GM23338 (cell line): Measurements from ENCODE around the gene TENM4. TPM values are rescaled to one million over a fixed set of nuclear protein-coding genes. Genes with fewer than 3 reads are reported as not detected.

Experiments
- ATAC-seq: fragments of 200-7000 bp; cut with Tn5 transposase; 3 replicates; pipeline ENCODE4 v1.9.1; 2020
- DNase-seq: peaks from one replicate; pipeline ENCODE4 v3.0.0-alpha.2; 2015; ENCODE audit warnings: low spot score
- H2AFZ ChIP-seq: fragments of 200-600 bp; sonication (generic); 2 replicates; pipeline ENCODE4 v1.8.0; 2016; ENCODE audit warnings: antibody characterized with exemption, mild to moderate bottlenecking, moderate library complexity
- H3F3A ChIP-seq: fragments of 200-600 bp; sonication (generic); replicated peaks from 2 replicates; pipeline ENCODE4 v1.8.0; 2017; ENCODE audit warnings: antibody characterized with exemption, mixed run types, low read depth
- H3K27ac ChIP-seq: fragments of 200-600 bp; sonication (generic); 2 replicates; pipeline ENCODE4 v1.6.1; 2016; ENCODE audit warnings: low read depth
- H3K27me3 ChIP-seq: fragments of 200-600 bp; sonication (generic); 2 replicates; pipeline ENCODE4 v1.8.0; 2016; ENCODE audit warnings: mild to moderate bottlenecking, mixed run types, moderate library complexity; ENCODE audit not compliant: insufficient read depth
- H3K36me3 ChIP-seq: fragments of 200-600 bp; sonication (generic); 2 replicates; pipeline ENCODE4 v1.8.0; 2016; ENCODE audit warnings: mild to moderate bottlenecking; ENCODE audit not compliant: insufficient read depth
- H3K4me1 ChIP-seq: fragments of 200-600 bp; sonication (generic); 2 replicates; pipeline ENCODE4 v1.8.0; 2016; ENCODE audit warnings: mild to moderate bottlenecking, moderate library complexity; ENCODE audit not compliant: insufficient read depth
- H3K4me2 ChIP-seq: fragments of 200-600 bp; sonication (generic); 2 replicates; pipeline ENCODE4 v1.7.1; 2017; ENCODE audit warnings: mixed run types
- H3K4me3 ChIP-seq: fragments of 200-600 bp; sonication (generic); 2 replicates; pipeline ENCODE4 v1.6.1; 2016; ENCODE audit warnings: mixed run types
- H3K79me2 ChIP-seq: fragments of 200-600 bp; sonication (generic); replicated peaks from 2 replicates; pipeline ENCODE4 v1.8.0; 2017; ENCODE audit warnings: mild to moderate bottlenecking; ENCODE audit not compliant: insufficient read depth
- H3K9me2 ChIP-seq: fragments of 200-600 bp; sonication (generic); 2 replicates; pipeline ENCODE4 v1.8.0; 2017; ENCODE audit not compliant: insufficient read depth
- H4K20me1 ChIP-seq: fragments of 200-600 bp; sonication (generic); replicated peaks from 2 replicates; pipeline ENCODE4 v1.8.0; 2017; ENCODE audit warnings: mild to moderate bottlenecking; ENCODE audit not compliant: insufficient read depth
- H3K27ac Mint-ChIP-seq: 2 replicates; pipeline ENCODE4 v1.8.0; 2020; ENCODE audit warnings: inconsistent platforms, mild to moderate bottlenecking, moderate library complexity, mixed read lengths
- H3K27me3 Mint-ChIP-seq: 3 replicates; pipeline ENCODE4 v1.8.0; 2022; ENCODE audit warnings: low read depth, mild to moderate bottlenecking, moderate library complexity, mixed read lengths, inconsistent platforms; ENCODE audit not compliant: insufficient read depth, poor library complexity
- H3K36me3 Mint-ChIP-seq: 3 replicates; pipeline ENCODE4 v1.8.0; 2021; ENCODE audit warnings: low read depth, mild to moderate bottlenecking, inconsistent platforms, moderate library complexity, mixed read lengths
- H3K4me1 Mint-ChIP-seq: 3 replicates; pipeline ENCODE4 v1.8.0; 2020; ENCODE audit warnings: mild to moderate bottlenecking, inconsistent platforms, mixed read lengths
- H3K4me3 Mint-ChIP-seq: 3 replicates; pipeline ENCODE4 v1.8.0; 2021; ENCODE audit warnings: moderate library complexity, mild to moderate bottlenecking, inconsistent platforms, mixed read lengths
- H3K9me3 Mint-ChIP-seq: 3 replicates; pipeline ENCODE4 v1.8.0; 2020; ENCODE audit warnings: moderate library complexity, mild to moderate bottlenecking, inconsistent platforms, mixed read lengths
- CREB1 ChIP-seq: fragments of 250-450 bp; sonication (Bioruptor Pico); IDR thresholded peaks from 2 replicates; pipeline ENCODE4 v1.5.0; 2020; ENCODE audit warnings: low read depth, mild to moderate bottlenecking, moderate library complexity
- NANOG ChIP-seq: IDR thresholded peaks from 2 replicates; pipeline ENCODE4 v1.6.1; 2016; ENCODE audit warnings: antibody characterized with exemption, borderline replicate concordance
- STAT1 ChIP-seq: IDR thresholded peaks from one replicate; pipeline ENCODE4 v1.6.1; 2016; ENCODE audit warnings: antibody characterized with exemption; ENCODE audit not compliant: unreplicated experiment
- ZNF331 ChIP-seq: fragments of 250-450 bp; sonication (Bioruptor Pico); IDR thresholded peaks from 2 replicates; pipeline ENCODE4 v1.5.0; 2020; ENCODE audit warnings: low read depth, mild to moderate bottlenecking, moderate library complexity
- ZNF462 ChIP-seq: fragments of 250-450 bp; sonication (Bioruptor Pico); IDR thresholded peaks from 2 replicates; pipeline ENCODE4 v1.5.0; 2020; ENCODE audit warnings: mild to moderate bottlenecking, moderate library complexity
- polyA plus RNA-seq: library from polyadenylated mRNA; unstranded; fragments of >200 nt; fragmentation: Nextera tagmentation; extraction: Ambion mirVana; gene quantifications from 2 replicates; pipeline ENCODE4 v1.2.1, GENCODE V29; 2016
- total RNA-seq: library from RNA; depleted of rRNA; stranded (reverse); fragments of >200 nt; shearing (Covaris generic); gene quantifications from 2 replicates; pipeline ENCODE4 v1.2.3, GENCODE V29; 2014
- TF ChIP-seq, protein P1 (sequence below): IDR thresholded peaks from one replicate; pipeline ENCODE4 v1.6.1; 2018; ENCODE audit warnings: antibody characterized with exemption; ENCODE audit not compliant: unreplicated experiment

Gene TENM4
- total and polyA plus RNA-seq, 2 experiments from 2014 or later, result 7.3 TPM

DNA sequence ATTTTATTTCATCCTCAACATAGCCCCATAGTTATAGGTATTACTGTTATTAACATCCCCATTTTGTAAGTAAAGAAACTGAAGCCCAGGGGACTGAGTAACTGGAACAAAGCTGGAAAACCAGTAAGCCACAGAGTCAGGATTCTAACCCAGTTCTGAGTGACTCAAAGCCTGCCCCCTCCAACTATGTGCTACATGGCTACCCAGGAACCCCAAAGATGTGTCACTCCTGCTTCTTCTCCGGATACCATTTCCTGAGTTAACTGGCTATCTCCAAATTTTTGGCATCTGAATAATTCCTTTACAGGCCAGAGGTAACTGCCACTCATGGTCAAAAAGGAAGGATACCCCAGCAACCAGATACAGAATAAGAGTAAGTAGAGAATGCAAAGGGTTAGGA is 43.6 kb downstream of the TENM4 start (continued):
- TF ChIP-seq ZNF462 (CRISPR knock-in tag) (no peak), NANOG (no peak), STAT1 (no peak), CREB1 (CRISPR knock-in tag) (no peak)
- TF ChIP-seq, protein P1, sequence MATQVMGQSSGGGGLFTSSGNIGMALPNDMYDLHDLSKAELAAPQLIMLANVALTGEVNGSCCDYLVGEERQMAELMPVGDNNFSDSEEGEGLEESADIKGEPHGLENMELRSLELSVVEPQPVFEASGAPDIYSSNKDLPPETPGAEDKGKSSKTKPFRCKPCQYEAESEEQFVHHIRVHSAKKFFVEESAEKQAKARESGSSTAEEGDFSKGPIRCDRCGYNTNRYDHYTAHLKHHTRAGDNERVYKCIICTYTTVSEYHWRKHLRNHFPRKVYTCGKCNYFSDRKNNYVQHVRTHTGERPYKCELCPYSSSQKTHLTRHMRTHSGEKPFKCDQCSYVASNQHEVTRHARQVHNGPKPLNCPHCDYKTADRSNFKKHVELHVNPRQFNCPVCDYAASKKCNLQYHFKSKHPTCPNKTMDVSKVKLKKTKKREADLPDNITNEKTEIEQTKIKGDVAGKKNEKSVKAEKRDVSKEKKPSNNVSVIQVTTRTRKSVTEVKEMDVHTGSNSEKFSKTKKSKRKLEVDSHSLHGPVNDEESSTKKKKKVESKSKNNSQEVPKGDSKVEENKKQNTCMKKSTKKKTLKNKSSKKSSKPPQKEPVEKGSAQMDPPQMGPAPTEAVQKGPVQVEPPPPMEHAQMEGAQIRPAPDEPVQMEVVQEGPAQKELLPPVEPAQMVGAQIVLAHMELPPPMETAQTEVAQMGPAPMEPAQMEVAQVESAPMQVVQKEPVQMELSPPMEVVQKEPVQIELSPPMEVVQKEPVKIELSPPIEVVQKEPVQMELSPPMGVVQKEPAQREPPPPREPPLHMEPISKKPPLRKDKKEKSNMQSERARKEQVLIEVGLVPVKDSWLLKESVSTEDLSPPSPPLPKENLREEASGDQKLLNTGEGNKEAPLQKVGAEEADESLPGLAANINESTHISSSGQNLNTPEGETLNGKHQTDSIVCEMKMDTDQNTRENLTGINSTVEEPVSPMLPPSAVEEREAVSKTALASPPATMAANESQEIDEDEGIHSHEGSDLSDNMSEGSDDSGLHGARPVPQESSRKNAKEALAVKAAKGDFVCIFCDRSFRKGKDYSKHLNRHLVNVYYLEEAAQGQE, result no peak

DNA sequence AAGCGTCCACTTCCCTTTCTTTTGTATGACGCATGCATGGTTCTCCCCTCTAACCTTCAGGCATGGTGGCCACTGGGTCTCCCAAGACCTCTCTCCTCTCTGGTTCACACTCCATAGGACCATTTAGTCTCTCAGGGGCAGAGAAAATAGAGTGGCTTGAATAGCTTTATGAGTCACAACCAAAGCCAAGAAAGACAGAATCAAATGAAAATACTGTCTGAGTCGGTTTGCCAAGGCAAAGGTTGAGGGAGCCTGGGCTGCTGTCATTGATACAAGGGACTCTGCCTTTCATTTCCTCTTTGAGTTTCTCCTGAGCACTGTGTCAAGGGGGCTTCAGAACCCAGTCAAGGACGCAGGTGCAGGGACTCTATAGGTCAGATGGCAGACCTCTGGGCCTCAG is 44.2 kb downstream of the TENM4 start:
- Mint-ChIP-seq H3K27me3 (no peaks in the 10 kb centered on the region), H3K9me3 (no peaks in the 10 kb centered on the region; the same call in 2 of the 3 replicates), H3K27ac (no peak overlapping the region), H3K36me3 (no peaks in the 10 kb centered on the region), H3K4me3 (no peak overlapping the region), H3K4me1 (peaks cover 20% of the 10 kb centered on the region)
- Histone ChIP-seq H4K20me1 (no peaks in the 10 kb centered on the region), H3K9me2 (0 out of 2 replicates have a peak, but pooled peaks cover 15% of the 10 kb centered on the region), H2AFZ (no peak overlapping the region), H3K79me2 (no peaks in the 10 kb centered on the region), H3K36me3 (no peaks in the 10 kb centered on the region), H3K4me3 (no peak overlapping the region), H3K4me2 (no peak overlapping the region), H3K27ac (no peak overlapping the region), H3K4me1 (peaks cover 17% of the 10 kb centered on the region), H3K27me3 (no peaks in the 10 kb centered on the region), H3F3A (no peaks in the 10 kb centered on the region)
- DNase-seq (no peak), ATAC-seq (no peak)
- TF ChIP-seq ZNF462 (CRISPR knock-in tag) (no peak), ZNF331 (CRISPR knock-in tag) (no peak)
